Measurements from ENCODE around the gene CASP14.
"Not testable (repeated sequence)": the region's sequence is repeated elsewhere in the genome, so short reads cannot be mapped to it uniquely, and the experiment has no call there.

CASP14 gene, protein sequence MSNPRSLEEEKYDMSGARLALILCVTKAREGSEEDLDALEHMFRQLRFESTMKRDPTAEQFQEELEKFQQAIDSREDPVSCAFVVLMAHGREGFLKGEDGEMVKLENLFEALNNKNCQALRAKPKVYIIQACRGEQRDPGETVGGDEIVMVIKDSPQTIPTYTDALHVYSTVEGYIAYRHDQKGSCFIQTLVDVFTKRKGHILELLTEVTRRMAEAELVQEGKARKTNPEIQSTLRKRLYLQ

DNA sequence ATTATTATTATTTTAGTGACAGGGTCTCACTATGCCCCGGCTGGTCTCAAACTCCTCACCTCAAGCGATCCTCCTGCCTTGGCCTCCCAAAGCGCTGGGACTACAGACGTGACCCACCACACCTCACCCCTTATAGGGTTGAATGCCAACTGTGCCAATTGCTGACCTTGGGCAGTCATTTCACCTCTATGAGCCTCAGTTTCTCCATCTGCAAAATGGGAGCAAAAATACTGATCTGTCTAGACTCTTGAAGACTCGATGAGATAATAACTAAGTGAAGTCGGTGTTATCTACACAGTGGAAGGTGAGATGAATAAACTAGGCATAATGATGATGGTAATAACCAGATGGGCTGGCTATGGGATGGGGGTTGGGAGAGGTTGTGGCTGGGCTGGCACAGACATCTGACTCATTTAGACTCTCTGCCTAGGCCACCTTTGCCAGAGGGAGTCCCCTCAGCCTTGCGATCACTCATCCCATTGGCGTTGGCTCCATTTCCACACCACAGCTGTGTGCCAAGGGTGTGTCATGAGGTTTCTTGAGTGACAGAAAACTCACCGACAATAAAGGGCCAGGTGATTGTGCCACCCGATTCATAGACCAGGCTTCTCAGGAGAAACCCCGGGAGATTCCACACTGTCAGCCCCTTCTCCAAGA is at the start of gene CASP14:
Gene CASP14 (plus strand): TSS at position 596 of the 657 bp plus-strand sequence. CDS start 2,772 bp downstream, outside the sequence.
- no peak for DNase-seq (ENCODE audit: low read depth)

DNA sequence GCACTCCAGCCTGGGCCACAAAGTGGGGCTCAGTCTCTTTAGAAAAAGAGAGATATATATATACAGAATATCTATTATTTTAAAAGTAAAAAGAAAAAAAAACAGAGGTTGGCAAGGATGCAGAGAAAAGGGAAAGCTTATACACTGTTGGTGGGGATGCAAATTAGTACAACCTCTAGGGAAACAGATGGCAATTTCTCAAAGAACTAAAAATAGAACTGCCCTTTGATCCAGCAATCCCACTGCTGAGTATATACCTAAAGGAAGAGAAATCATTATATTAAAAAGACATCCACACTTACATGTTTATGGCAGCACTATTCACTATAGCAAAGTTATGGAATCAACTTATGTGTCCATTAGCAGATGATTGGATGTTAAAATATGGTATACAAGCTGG is 41.0 kb upstream of the CASP14 start:
- no peak for DNase-seq (ENCODE audit: low read depth)

DNA sequence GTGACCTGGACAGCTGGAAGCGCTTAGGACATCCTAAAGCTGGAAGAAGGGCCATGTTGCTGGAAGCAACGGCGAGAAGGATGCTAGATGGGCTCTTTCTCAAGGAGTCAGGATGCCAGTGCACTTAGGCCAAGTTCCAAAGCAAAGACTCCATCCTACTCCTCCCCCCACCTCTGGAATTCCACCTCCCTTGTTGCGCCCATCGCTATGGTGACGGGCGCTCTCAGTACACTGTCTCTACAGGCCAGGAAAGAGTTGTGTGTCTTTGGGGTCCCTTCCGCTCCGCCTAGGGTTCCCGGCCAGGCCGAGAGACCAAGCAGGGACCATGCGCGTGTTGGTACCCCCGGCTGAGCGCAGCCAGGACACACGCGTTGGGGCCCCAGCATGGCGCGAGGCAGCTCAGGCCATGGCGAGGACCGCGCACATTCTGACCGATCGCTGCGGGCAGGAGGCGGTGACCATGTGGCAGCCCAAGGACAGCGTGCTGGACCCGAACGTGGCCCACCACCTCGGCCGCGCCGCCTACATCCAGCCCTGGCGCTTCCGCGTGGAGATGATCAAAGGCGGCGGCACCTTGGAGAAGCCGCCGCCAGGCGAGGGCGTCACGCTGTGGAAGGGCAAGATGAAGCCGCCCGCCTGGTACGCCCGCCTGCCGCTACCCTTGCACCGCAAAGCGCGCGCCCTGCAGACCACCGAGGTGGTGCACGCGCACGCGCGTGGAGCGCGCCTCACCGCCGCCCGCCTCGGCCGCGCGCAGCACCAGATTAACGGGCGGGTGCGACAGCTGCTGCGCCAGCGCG is 38.6 kb upstream of the CASP14 start:
- DNase-seq (ENCODE audit: low read depth) = no peak

- DNase-seq (ENCODE audit: low read depth) = no peak
These were observed 34.7 kb upstream of the CASP14 start for GRCh38 chr19:15014579-15014978.

- no peak for DNase-seq (ENCODE audit: low read depth)
These were observed 33.2 kb upstream of the CASP14 start for GRCh38 chr19:15015946-15016542.

GRCh38 chr19:15018836-15019235 is 30.4 kb upstream of the CASP14 start:
- not testable (repeated sequence) for DNase-seq (ENCODE audit: low read depth)

DNA sequence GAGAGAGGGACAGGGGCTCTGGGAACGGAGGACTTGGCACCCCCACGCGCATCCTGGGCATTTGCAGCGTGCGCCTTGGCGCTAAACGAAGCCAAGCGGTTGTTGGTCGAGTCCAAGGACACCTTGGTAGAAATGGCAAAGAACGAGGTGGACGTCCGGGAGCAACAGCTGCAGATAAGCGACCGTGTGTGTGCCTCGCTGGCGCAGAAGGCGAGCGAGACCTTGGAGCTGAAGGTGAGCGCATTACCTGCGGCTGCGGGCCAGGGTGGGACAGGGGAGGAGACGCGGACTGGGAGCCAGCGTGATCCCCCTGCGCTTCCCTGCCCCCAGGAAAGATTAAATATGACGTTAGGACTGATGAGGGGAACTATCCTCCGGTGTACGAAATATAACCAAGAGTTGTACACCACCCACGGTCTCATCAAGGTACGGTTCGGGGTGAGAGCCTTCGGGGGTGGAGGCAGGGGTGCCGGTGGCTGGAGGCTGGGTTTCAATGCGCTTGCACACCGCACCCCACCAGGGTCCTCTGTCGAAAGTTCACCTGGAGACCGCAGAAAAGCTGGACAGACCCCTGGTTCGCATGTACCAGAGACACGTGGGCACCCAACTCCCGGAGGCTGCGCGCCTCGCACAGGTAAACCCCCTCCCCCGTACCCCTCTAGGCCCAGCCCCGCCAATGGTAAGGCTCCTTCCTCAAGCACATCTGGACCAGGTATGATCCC is 27.8 kb upstream of the CASP14 start:
- DNase-seq (ENCODE audit: low read depth) = no peak

DNA sequence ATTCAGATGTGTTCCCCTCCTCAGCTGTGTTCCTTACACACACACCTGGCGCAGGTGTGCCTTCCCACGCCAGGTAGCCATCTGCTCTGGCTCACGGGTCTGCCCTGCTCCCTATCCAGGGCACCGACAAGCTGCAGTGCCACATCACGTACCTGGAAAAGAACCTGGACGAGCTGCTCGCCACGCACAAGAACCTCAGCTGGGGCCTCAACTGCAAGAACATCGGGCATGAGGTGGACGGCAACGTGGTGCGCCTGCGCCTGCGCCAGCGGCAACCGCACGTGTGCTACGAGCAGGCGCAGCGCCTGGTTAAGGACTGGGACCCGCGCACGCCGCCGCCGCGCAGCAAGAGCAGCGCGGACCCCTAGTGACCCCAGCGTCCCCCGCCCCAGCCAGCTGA is 26.5 kb upstream of the CASP14 start:
- no peak for DNase-seq (ENCODE audit: low read depth)

GRCh38 chr19:15025217-15025616 is 24.1 kb upstream of the CASP14 start:
- no peak for DNase-seq (ENCODE audit: low read depth)

GRCh38 chr19:15028490-15028889 is 20.8 kb upstream of the CASP14 start:
- no peak for DNase-seq (ENCODE audit: low read depth)

- no peak for DNase-seq (ENCODE audit: low read depth)
These were observed 17.6 kb upstream of the CASP14 start for GRCh38 chr19:15031675-15032074.

DNA sequence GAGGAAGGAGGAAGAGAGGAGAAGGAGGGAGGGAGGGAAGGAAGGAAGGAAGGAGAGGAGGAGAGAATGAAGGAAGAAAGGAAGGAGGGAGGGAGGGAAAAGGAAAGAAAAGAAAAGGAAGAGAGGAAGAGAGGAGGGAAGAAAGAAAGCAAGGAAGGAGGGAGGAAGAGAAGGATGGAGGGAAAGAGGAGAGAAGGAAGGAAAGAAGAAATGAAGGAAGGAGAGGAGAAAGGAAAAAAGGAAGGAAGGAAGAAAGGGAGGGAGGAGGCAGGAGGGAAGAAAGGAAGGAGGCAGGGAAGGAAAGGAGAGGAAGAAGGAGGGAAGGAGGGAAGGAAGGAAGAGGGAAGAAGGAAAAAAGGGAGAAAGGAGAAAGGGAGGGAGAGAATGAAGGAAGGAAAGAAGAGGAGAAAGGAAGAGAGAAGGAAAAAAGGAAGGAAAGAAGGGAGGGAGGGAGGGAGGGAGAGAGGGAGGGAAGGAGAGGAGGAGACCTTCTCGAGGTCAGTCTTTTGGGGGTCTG is 13.4 kb upstream of the CASP14 start:
- no peak for DNase-seq (ENCODE audit: low read depth)

DNA sequence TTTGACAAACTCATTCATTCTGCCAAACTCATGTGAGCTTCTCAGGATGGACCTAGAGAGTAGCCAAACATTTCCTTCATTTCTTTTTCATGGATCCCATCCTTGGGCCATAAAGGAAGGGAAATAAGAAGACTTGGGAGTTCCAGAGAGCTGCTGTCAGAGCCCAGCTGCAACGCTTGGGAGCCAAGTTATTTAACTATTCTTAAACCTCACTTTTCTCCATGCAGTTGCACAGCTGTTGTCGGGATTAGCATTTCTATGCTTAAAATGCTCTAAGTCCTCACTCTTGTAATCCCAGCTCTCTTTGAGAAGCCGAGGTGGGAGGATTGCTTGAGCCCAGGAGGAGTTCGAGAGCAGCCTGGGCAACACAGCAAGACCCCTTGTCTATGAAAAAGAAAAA is 11.7 kb upstream of the CASP14 start:
- DNase-seq (ENCODE audit: low read depth) = no peak

GRCh38 chr19:15038294-15038693 is 11.0 kb upstream of the CASP14 start:
- DNase-seq (ENCODE audit: low read depth) = no peak

DNA sequence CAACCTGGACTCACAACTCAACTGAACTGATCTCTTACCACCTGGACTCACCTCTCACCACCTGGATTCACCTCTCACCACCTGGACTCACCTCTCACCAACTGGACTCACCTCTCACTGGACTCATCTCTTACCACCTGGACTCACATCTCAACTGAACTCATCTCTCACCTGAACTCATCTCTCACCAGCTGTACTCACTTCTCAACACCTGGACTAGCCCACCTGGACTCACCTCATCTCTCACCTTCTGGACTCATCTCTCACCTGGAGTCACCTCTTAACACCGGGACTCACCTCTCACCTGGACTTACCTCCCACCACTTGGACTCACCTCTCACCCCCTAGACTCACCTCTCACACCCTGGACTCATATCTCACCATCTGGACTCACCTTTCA is 7.3 kb upstream of the CASP14 start:
- no peak for DNase-seq (ENCODE audit: low read depth)

DNA sequence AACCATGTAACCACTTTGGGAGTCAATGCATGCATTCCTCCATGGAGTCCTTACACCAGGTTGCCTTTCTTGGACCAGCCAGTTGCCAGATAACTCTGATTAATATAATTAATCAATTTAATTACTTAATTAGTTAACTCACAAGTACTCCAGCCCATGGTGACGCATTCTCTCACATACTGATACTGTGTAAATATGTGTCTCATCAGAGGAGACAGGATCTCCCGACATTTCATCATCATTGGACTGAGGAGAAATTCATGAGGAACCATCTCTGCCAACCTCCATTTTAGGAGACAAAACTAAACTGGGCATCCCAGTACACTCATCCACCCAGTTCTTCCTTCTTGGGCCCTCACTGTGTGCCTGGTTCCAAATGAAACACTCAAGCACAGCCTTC is 6.5 kb upstream of the CASP14 start:
- no peak for DNase-seq (ENCODE audit: low read depth)

GRCh38 chr19:15045506-15045905 is 3.8 kb upstream of the CASP14 start:
- no peak for DNase-seq (ENCODE audit: low read depth)

DNA sequence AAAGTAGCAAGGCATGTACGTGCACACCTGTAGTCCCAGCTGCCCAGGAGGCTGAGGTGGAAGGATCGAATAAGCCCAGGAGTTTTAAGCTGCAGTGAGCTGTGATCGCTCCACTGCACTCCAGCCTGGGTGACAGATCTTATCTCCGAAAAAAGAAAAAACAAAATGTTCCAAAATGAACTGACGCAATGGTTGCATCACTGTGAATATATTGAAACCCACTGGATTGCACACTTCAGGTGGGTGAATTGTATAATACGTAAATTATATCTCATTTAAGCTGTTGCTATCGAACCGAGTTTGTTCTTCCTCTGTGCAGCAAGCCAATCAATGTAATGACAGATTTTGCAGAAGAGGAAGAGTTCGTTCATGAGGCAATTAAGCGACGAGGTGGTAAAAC is 1.6 kb upstream of the CASP14 start:
- DNase-seq (ENCODE audit: low read depth) = no peak

- DNase-seq (ENCODE audit: low read depth) = no peak
These were observed 1.2 kb upstream of the CASP14 start for GRCh38 chr19:15048128-15048527.

GRCh38 chr19:15050639-15051038 is 1.4 kb downstream of the CASP14 start:
- DNase-seq (ENCODE audit: low read depth) = no peak

DNA sequence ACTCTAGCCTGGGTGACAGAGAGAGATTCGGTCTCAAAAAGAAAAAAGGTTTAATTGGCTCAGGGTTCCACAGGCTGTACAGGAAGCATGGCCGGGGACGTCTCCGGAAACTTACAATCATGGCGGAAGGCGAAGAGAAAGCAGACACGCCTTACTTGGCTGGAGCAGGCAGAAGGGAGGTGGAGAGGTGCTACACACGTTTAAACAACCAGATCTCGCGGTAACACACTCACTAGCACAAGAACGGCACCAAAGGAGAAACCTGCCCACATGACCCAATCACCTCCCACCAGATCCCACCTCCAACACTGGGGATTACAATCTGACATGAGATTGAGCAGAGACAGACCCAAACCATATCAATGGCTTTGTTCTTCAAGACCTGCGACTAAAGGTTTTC is 12.8 kb downstream of the CASP14 start:
- DNase-seq (ENCODE audit: low read depth) = no peak

- DNase-seq (ENCODE audit: low read depth) = not testable (repeated sequence)
These were observed 21.1 kb downstream of the CASP14 start for GRCh38 chr19:15070386-15070785.

Data from activated gamma-delta T cell treated with anti-CD3 and anti-CD28 coated beads, Interleukin-2, amount 50 U/mL, for 16 hours (primary cell).